Eye (tissue), 1 donor: ENCODE results near the gene ATP2C2.
A peak's percentile ranks its signal among the peaks of the same experiment; 100 is the strongest.
"Not testable (repeated sequence)": the region's sequence is repeated elsewhere in the genome, so short reads cannot be mapped to it uniquely, and the experiment has no call there.

Source experiments
- DNase-seq: peaks from one replicate; pipeline ENCODE4 v3.0.0-alpha.2; 2015

Gene ATP2C2

GRCh38 chr16:84368308-84368996, at the start of gene ATP2C2:
Gene ATP2C2, plus strand, starts transcription at chr16:84368538. Its CDS starts 78 bp downstream, at chr16:84368616.
- DNase-seq, result peak; percentile 35

- no peak for DNase-seq
Measured at GRCh38 chr16:84319146-84319760, 49.1 kb upstream of the ATP2C2 start.

DNA sequence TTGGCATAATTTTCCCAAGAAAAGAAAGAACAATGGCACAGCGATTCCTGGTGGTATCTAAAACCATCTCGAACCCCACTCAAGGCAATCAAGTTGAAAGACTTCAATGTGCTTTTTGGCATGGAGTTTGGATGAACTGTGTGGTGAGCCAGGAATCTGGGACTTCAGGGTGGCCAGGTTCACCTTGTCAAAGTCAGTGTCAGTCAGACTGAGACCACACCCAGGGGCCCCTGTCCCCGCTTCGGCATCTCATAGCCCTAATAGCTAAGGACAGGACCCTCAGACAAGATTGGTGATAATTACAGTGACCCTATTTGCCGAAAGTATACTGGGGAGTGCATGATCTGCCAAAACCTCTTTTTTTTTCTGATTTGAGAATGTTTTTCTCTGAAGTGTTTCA, 47.8 kb upstream of the ATP2C2 start:
- DNase-seq, result no peak

DNA sequence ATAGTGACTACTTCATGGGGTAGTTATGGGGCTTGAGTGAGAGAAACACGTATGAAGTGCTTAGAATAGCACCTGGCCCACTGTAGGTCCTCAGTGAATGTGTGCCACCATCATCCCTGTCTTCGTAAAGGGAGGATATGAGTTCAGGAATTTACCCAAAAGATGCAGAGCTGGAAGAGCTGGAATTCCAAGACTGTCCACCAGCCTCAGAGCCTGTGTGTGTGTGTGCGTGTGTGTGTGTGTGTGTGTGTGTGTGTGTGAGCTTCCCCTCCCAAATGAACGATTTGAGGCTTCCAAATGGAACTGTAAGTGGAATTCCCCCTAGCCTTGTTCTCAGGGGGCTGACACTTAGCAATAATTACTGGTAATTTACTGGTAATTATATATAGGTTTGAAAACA, 46.4 kb upstream of the ATP2C2 start:
- no peak for DNase-seq

GRCh38 chr16:84322749-84323148, 45.6 kb upstream of the ATP2C2 start:
- no peak for DNase-seq

GRCh38 chr16:84323606-84324005, 44.7 kb upstream of the ATP2C2 start:
- DNase-seq, result no peak

DNA sequence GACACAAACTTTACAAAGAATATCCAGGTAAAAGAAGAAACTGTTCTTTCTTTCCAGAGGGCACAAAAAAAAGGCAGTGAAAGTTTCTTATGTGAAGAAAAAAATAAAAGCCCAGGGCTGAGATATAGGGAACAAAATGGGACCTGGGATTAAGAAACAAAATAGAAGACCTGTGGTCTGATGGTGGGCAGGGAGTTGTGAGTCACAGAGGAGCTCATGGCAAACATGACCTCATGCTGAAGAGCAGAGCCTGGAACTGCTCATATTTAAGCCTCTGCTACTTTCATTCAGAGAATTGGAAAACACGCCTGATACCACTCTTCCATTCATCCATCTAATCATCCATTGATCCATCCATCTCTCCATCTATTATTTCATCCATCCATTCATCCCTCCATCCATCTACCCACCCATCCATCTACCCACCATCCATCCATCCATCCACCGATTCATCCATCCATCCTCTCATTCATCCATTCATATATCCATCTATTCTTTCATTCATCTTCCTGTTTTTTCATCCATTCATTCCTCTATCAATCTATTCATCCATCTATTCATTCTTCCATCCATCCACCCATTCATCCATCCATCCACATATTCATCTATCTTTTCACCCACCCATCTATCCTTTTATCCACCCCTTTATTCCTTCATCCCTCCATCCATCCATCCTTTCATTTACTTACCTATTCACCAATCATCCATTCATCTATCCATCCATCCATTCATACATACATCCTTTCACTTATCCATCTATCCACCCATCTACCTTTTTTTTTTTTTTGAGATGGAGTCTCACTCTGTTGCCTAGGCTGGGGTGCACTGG, 43.7 kb upstream of the ATP2C2 start:
- DNase-seq, result no peak

GRCh38 chr16:84326545-84326944, 41.8 kb upstream of the ATP2C2 start:
- no peak for DNase-seq

- no peak for DNase-seq
Measured at GRCh38 chr16:84327926-84328505, 40.3 kb upstream of the ATP2C2 start.

DNA sequence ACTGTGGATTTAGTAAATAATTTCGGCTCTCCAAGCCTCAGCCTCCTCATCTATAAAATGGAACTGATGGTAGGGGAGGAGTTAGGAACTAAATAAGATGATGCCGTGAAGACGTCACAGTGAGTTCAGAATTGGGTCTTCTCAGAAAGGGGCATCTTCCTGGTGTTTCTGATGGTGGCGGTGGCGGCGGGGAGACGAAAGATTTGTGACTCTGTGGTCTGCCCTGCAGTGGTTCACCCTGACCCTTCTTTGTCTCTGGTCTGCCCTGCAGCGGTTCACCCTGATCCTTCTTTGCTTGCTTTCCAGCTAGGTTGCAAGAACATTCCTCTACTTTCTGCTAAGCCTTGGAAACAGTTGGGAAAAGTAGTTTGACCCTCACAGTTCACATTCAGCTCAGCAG, 39.3 kb upstream of the ATP2C2 start:
- no peak for DNase-seq

DNA sequence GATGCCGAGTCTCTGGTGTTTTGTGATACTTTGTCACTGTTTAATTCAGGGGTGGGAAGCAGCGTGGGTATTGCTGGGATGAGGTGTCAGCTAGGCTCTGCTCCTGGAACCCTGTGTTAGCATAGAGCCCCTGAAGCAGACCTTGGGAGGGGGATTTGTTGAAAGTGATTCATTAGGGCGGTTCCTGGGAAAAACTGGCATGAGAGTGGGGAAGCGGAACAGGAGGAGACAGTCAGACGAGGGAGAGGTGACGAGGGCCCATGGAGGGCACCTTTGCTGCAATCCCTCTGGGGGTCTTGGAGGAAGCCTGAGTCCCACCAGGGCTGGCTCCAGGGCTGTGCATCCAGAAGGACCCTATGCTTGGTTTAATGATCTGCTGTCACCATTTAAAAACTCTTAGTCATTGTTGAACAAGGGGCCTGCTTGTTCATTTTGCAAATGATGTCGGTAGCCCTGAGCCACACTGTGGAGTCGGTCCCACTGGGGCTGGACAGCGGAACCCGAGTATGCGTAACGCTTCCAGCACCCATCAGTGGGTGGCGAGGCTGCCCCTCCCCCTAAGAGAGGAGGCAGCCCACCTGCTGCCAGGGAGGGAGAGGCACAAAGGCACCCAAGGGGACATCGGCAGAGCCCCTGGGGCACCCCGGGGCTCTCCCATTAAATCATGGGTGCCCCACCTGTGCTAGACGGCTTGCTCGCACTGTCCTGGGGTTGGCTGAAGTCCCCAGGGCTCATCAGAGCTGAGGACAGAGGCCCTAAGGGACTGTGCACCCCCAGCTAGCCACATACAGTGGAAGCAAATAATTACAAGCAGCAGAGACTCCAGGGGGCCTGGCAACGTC, 38.3 kb upstream of the ATP2C2 start:
- no peak for DNase-seq

GRCh38 chr16:84330685-84331050, 37.7 kb upstream of the ATP2C2 start:
- DNase-seq, result no peak

DNA sequence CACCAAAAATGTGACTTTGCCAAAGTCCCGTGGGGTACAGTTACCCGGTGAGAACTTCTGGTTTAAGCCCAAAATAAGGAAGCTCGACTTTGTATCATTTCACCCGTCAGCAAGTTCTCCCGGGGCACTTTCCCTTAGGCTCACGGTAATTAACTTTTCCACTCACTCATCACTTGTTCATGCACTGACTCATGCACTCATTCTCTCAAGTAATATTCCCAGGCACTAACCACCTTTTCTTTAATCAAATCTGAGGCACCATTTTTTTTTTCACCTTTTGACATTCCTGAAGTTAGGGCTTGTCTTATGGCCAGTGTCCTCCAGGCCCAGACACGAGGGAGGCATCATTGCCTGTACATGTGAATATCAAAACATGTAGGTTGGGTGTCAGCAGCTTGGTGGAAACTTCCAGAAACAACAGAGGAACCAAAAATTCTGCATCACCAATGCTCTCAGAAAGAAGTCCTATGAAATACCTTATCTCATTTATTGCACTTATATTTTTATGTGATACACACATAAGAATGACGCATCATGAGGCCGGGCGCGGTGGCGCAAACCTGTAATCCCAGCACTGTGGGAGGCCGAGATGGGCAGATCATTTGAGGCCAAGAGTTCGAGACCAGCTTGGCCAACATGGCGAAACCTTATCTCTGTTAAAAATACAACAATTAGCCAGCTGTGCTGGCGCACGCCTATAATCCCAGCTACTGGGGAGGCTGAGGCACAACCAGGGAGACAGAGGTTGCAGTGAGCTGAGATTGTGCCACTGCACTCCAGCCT, 36.1 kb upstream of the ATP2C2 start:
- DNase-seq, result no peak

GRCh38 chr16:84332975-84333684, 35.2 kb upstream of the ATP2C2 start:
- DNase-seq, result no peak

DNA sequence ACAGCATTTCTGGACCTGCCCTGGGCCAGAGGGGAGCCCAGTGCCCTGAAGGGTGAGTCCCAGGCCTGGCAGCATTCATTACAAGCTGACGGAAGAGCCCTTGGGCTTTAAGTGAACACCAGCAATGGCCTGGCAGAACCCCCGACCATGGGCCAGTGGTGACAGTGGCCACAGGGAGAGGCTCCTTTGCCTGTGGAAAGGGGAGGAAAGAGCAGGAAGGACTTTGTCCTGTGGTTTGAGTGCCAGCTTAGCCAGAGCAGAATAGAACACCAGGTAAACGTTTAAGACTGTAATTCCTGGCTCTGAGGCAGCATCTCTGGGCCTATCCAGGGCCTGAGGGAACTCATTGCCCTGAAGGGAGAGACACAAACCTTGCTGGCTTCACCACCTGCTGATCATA, 34.3 kb upstream of the ATP2C2 start:
- DNase-seq, result no peak

DNA sequence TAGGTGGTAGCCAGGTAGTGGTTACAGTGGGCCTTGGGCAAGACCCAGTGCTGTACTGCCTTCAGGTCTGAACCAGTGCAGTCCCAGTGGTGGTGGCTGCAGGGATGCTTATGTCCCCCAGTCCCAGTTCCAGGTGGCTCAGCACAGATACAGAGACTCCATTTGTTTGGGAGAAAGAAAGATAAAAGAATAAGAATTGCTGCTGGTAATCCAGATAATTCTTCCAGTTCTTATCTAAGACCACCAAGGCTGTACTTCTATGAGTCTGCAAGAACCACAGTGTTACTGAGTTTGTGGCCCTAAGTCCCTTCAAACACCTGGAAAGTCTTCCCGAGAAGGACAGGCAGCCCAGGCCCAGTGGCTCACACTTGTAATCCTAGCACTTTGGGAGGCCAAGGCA, 33.9 kb upstream of the ATP2C2 start:
- DNase-seq, result no peak

DNA sequence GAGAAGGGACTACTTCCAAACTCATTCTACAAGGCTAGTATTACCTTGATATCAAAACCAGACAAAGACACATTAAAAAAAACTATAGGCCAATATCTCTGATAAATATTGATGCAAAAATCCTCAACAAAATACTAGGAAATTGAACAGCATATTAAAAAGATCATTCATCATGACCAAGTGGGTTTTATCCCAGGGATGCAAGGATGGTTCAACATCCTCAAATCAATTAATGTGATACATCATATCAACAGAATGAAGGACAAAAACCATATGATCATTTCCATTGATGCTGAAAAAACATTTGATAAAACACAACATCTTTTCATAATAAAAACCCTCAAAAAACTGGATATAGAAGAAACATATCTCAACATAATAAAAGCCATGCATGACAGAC, 31.1 kb upstream of the ATP2C2 start:
- not testable (repeated sequence) for DNase-seq

GRCh38 chr16:84339311-84339710, 29.0 kb upstream of the ATP2C2 start:
- peak; percentile 50 for DNase-seq

DNA sequence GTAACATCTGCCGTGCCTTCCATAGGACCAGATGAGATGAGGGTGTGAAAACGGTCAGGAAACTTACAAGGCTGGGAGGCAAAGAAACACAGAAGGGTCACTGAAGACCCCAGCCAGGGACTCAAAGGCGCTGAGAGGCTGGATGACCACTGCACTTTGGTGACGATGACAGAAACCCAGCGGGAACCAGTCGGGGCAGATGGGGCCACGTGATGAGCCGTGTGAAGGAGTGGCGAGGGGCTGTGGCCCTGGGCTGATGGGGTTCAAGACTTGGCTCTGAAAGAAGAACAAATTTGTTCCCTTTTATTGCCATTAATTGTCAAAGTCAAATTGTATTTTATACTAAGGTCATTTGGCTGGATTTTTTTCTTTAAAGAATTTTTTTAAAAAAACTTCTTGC, 28.6 kb upstream of the ATP2C2 start:
- no peak for DNase-seq

GRCh38 chr16:84340325-84341040, 27.9 kb upstream of the ATP2C2 start:
- DNase-seq, result no peak
